ENCODE measurements around the gene RPL6.
"Not testable (repeated sequence)": the region's sequence is repeated elsewhere in the genome, so short reads cannot be mapped to it uniquely, and the experiment has no call there.

RPL6 gene

DNA sequence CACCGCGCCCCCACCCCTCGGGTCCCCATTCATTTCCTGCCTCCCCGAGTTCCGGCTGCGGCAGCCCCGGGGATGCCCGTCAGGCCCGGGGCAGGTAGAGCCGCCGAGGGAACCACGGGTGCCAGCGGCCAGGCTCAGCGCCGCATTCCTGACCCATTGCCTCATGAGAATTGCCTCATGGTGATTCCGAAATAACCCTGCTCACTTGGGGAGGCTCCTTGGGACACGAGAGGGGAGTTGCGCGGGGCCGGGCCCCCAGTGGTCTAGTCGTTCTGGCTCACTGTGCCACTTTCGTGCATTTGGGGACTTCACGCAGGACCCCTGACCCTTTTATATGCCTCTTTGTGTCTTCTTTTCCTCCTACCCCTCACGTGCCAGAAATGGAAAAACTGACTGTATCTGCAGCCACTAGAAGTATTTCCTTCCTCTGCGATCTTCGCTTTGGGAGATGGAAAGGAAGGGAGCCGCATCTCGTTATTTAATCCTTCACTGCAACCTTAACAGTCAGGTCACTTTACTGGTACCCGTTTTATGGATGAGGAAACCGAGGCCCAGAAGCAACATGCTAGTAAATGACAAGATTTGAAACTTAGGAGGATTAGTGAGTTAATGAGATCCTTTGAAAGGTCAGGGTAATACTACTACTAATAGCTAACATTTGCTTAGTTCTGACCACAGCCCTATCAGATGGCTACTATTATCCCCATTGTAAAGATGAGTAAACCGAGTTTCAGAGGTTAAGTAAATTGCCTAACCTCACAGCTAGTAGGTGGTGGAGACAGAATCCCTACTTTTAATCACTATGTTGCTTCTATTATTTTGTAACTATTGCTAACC lies 10.1 kb upstream of the RPL6 start:
- DNase-seq (ENCODE audit: low read depth, low spot score) = peak; percentile 1

- peak; percentile 83 for DNase-seq (ENCODE audit: low read depth, low spot score)
These were observed 9.3 kb upstream of the RPL6 start, which contains the start of gene PTPN11 for GRCh38 chr12:112418608-112419296. Gene PTPN11 (plus strand): TSS chr12:112418947. CDS start chr12:112419112, 165 bp downstream.

DNA sequence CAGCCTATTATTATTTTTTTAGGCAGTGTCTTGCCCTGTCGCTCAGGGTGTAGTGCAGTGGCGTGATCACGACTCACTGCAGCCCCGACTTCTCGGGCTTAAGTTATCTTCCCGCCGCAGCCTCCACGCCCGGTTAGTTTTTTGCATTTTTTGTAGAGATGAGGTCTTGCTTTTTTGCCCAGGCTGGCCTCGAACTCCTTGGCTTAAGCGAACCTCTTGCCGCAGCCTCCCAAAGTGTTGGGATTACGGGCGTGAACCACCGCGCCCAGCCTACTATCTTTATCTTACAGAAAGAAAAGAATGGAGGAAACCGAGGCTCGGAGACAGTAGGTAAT lies 8.8 kb upstream of the RPL6 start:
- no peak for DNase-seq (ENCODE audit: low read depth, low spot score)

- not testable (repeated sequence) for DNase-seq (ENCODE audit: low read depth, low spot score)
These were observed 6.1 kb upstream of the RPL6 start for GRCh38 chr12:112415457-112415856.

DNA sequence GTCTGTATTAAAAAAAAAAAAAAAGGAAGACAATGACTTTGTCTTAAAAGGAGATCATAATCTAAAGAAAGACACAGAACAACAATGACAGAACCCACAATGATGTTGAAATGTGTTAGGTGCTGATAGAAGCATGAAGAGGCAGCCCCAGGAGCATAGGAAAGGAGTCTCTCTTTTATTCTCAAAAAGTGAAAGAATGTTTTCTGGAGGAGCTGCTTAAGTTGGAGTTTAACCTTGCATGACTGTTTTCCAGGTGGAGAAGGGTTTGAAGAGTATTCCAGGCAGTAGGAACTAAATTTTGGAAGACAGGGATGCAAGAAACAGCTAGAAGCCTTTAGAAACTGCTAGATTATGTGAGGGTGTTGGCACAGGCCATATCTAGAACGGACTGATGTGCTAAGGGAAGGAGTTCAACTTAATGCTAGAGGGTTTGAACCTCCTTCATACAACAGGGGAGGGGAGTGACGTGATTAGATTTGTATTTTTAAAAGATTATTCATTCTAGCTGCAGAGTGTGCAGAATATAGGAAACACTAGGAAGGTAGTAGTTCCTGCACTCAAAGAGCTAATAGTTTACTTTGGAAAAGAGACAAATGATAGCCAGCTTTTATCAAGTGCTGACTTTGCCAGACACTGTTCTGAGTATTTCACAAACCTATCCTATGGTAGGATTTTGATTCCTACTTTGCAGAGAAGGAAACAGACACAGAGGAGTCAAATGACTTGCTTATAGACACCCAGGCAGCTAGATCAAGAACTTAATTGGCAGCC lies 4.6 kb upstream of the RPL6 start:
- DNase-seq (ENCODE audit: low read depth, low spot score) = no peak

- no peak for DNase-seq (ENCODE audit: low read depth, low spot score)
These were observed 470 bp upstream of the RPL6 start for GRCh38 chr12:112409906-112410244.

- DNase-seq (ENCODE audit: low read depth, low spot score) = no peak
These were observed 784 bp downstream of the RPL6 start for GRCh38 chr12:112408621-112409020.

- DNase-seq (ENCODE audit: low read depth, low spot score) = not testable (repeated sequence)
These were observed 1.7 kb downstream of the RPL6 start for GRCh38 chr12:112407683-112408082.

- DNase-seq (ENCODE audit: low read depth, low spot score) = no peak
These were observed 2.6 kb downstream of the RPL6 start for GRCh38 chr12:112406519-112407488.

DNA sequence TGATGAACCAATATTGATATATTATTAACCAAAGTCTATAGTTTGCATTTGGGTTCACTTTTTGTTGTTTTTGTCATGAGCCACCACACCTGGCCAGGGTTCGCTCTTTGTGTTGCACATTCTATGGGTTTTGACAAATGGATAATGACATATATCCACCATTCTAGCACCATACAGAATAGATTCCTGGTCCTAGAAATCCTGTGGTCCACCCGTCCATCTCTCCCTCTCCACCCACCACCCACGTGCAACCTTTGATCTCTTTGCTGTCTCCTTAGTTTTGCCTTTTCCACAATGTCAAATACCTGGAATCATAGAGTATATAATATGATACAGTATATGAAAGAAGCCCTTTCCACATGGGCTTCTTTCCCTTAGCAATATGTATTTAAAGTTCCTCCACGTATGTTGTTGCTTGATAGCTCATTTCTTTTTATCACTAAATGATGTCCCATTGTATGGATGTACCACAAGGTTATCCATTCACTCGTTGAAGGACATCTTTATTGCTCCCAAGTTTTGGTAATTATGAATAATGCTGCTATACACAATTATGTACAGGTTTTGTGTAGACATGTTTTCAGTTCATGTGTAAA lies 7.4 kb downstream of the RPL6 start:
- no peak for DNase-seq (ENCODE audit: low read depth, low spot score)

- DNase-seq (ENCODE audit: low read depth, low spot score) = no peak
These were observed 8.4 kb downstream of the RPL6 start for GRCh38 chr12:112401054-112401453.

GRCh38 chr12:112393328-112393727 lies 16.1 kb downstream of the RPL6 start:
- DNase-seq (ENCODE audit: low read depth, low spot score) = no peak

- not testable (repeated sequence) for DNase-seq (ENCODE audit: low read depth, low spot score)
These were observed 19.3 kb downstream of the RPL6 start for GRCh38 chr12:112389922-112390654.

DNA sequence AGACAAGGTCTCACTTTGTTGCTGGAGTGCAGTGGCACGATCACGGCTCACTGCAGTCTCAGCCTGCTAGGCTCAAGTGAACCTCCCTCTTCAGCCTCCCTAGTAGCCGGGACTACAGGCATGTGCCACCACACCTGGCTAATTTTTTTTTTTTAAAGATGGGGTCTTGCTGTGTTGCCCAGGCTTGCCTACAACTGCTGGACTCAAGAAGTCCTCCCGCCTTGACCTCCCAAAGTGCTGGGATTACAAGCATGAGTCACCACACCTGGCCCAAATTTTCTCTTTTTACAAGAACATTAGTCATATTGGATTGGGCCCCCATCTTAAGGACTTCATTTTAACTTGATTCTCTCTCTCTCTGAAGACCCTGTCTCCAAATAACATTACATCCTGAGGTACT lies 20.2 kb downstream of the RPL6 start:
- DNase-seq (ENCODE audit: low read depth, low spot score) = no peak

- DNase-seq (ENCODE audit: low read depth, low spot score) = no peak
These were observed 22.7 kb downstream of the RPL6 start for GRCh38 chr12:112386726-112387125.

GRCh38 chr12:112382866-112383265 lies 26.5 kb downstream of the RPL6 start:
- DNase-seq (ENCODE audit: low read depth, low spot score) = no peak

DNA sequence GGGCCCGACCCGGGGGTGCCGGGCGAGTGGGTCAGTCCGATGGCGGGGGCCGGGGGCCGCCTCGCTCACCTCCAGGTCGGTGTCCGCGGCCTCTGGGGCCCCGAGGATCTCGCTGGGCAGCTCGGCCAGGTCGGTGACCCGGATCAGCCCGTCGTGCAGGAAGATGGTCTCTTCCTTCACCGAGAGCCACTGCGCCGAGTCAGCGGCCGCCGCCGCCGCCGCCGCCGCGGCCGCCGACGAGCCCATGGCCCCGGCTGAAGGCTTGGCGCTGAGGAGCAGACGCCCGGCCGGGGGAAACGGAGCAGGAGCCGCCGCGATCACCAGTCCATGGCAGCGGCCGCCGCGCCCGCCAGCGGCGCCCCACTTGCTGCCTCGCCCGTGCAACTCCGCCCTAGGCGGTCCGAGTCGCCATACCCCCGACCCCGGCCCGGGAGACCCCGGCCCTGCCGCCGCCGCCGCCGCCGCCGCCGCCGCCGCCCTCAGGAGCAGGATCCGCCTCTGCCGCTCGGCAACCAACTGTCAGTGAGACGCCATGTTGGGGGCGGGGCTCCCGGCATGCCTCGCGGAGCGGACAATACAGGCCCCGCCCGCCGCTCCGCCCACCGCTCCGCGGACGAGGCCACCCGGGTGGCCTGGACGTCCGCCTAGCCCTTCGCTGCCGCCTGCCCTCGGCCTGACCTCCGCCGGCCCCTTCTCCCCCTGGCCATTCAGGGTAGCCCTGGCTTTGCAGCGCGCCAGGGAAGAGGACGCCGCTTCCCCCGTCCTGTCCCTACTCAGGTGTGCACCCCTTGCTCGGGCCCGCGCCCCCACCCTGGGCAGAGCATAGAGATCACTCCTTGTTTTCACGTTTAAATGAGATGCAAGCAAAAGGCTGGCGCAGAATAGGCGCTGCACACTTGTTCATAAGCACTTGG lies 27.3 kb downstream of the RPL6 start, which contains the start of gene HECTD4:
HECTD4 (minus strand) TSS at position 549 of the 914 bp plus-strand sequence; CDS start at position 246, 303 bp downstream.
- peak; percentile 87 for DNase-seq (ENCODE audit: low read depth, low spot score)

GRCh38 chr12:112381406-112381882 lies 28.0 kb downstream of the RPL6 start:
- no peak for DNase-seq (ENCODE audit: low read depth, low spot score)

Data from activated CD4-positive, CD25-positive, alpha-beta regulatory T cell treated with anti-CD3 and anti-CD28 coated beads, Interleukin-2, amount 50 U/mL, for 16 hours (primary cell).